Esophagus muscularis mucosa (tissue), 4 donors: ENCODE data around the gene NKAIN1. TPM values are rescaled to one million over a fixed set of nuclear protein-coding genes. Genes with fewer than 3 reads are reported as not detected.

ENCODE experiments used
- DNase-seq: peaks from one replicate; pipeline ENCODE4 v3.0.0-alpha.2; 2017; ENCODE audit errors: extremely low spot score
- H3K27ac ChIP-seq, 4 donors: fragments of 200-600 bp; sonication (generic); replicated peaks in 1 of 4; 1 replicate in 3 of 4; 2 replicates in 1 of 4; pipeline ENCODE4 v1.5.1; 2016 to 2019; ENCODE audit warnings: mild to moderate bottlenecking in 1 of 4
- H3K27me3 ChIP-seq, 4 donors: fragments of 200-600 bp; sonication (generic); one replicate each; pipeline versions ENCODE4 v1.5.1 to v1.6.0; 2016 to 2019
- H3K36me3 ChIP-seq, 4 donors: fragments of 200-600 bp; sonication (generic); one replicate each; pipeline ENCODE4 v1.5.1; 2016 to 2019
- H3K4me1 ChIP-seq, 4 donors: fragments of 200-600 bp; sonication (generic); one replicate each; pipeline ENCODE4 v1.5.1; 2016 to 2019
- H3K4me3 ChIP-seq, 4 donors: fragments of 200-600 bp; sonication (generic); 1 replicate in 2 of 4; 2 replicates in 2 of 4; pipeline ENCODE4 v1.5.1; 2016 to 2019; ENCODE audit warnings: mild to moderate bottlenecking in 4 of 4, moderate library complexity in 1 of 4
- H3K9me3 ChIP-seq, 4 donors: fragments of 200-600 bp; sonication (generic); 1 replicate in 3 of 4; 2 replicates in 1 of 4; pipeline ENCODE4 v1.5.1; 2016 to 2019
- EP300 ChIP-seq: sonication (generic); formaldehyde crosslinking; IDR thresholded peaks from one replicate; pipeline ENCODE4 v1.6.1; 2017; ENCODE audit warnings: antibody characterized with exemption
- POLR2A ChIP-seq: fragments of 450-650 bp; IDR thresholded peaks from one replicate; pipeline ENCODE4 v1.6.1; 2017; ENCODE audit warnings: antibody characterized with exemption, moderate library complexity, mild to moderate bottlenecking, low read depth
- POLR2AphosphoS5 ChIP-seq, 2 donors: sonication (generic); formaldehyde crosslinking; IDR thresholded peaks; one replicate each; pipeline ENCODE4 v1.6.1; 2017; ENCODE audit warnings: antibody characterized with exemption in 2 of 2
- WGBS: methylation state at CpG from one replicate; pipeline ENCODE4 v1.1.5; 2018; 5-methylcytosine and 5-hydroxymethylcytosine counted together
- intact Hi-C: fragments of 100-400 bp; cut with DNase I; formaldehyde crosslinking; loops from one replicate; pipeline ENCODE4 v1.15.1; 2023
- total RNA-seq, 4 donors: library from RNA; depleted of rRNA; stranded (reverse); fragments of >200 nt; gene quantifications; one replicate each; pipeline versions ENCODE4 v1.1.0 to v1.2.1, GENCODE V29; 2016
- TF ChIP-seq, protein P1 (sequence below), 3 experiments: fragments of 200-600 bp in 2 of 3; fragments of 450-650 bp in 1 of 3; sonication (generic) in 2 of 3; IDR thresholded peaks; one replicate each; pipeline ENCODE4 v1.5.1; 2017 to 2019; ENCODE audit warnings: antibody characterized with exemption in 3 of 3, mild to moderate bottlenecking in 2 of 3, moderate library complexity in 1 of 3

The NKAIN1 gene
- total RNA-seq, 4 donors from 2014 or later: not detected

DNA sequence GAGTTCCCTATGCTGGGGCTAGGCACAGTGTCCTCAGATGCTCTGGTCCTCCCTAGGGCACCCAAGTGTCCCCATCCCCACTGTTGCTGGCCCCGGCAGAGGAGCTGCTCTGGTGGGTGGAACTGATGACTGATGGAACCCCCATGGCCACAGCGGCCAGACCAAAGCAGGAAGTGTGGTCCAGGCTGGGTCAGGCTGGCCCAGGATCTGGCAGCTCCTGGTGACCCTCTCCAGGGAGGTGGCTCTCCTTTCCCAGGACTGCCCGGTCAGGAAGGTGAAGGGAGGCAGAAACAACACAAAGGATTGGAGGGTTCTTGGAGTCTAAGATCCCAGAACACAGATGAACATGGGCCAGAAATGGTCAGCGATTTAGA is 1.1 kb downstream of the NKAIN1 start:
- Histone ChIP-seq H3K27ac (no peak overlapping the region), H3K4me1 (peaks cover 2 to 18% (median 16%) of the 10 kb centered on the region in 4 donors), H3K27me3 (peaks cover 0 to 78% (median 27%) of the 10 kb centered on the region in 4 donors), H3K36me3 (no peaks in the 10 kb centered on the region), H3K9me3 (no peaks in the 10 kb centered on the region), H3K4me3 (no peak overlapping the region)
- no peak for TF ChIP-seq POLR2A
- TF ChIP-seq, protein P1, sequence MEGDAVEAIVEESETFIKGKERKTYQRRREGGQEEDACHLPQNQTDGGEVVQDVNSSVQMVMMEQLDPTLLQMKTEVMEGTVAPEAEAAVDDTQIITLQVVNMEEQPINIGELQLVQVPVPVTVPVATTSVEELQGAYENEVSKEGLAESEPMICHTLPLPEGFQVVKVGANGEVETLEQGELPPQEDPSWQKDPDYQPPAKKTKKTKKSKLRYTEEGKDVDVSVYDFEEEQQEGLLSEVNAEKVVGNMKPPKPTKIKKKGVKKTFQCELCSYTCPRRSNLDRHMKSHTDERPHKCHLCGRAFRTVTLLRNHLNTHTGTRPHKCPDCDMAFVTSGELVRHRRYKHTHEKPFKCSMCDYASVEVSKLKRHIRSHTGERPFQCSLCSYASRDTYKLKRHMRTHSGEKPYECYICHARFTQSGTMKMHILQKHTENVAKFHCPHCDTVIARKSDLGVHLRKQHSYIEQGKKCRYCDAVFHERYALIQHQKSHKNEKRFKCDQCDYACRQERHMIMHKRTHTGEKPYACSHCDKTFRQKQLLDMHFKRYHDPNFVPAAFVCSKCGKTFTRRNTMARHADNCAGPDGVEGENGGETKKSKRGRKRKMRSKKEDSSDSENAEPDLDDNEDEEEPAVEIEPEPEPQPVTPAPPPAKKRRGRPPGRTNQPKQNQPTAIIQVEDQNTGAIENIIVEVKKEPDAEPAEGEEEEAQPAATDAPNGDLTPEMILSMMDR (IDR thresholded peaks at IDR 0.05): no peak
- no peak for TF ChIP-seq EP300
- no peak for TF ChIP-seq POLR2AphosphoS5 (IDR thresholded peaks at IDR 0.05)
- no peak for DNase-seq
- intact Hi-C loops: no loop called here
- WGBS: 23% methylated on average over 2 of the region's 4 CpGs

DNA sequence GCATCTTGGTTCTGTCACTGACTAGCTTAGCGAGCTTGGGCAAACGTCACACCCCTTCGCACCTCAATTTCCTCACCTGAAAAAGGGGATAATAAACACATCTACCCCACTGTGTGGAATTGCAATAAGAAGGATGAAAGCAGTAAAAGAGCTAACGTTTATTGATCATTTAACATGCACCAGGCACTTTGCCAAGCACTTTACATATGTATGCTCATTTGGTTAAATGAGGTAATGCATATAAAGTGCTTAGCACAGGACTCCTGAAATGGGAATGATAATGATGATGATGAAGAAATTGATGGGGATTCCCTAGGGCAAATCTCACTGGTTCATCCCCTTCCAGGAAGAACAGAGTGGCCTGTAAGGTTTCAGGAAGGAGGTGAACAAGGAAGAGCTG is 4.8 kb downstream of the NKAIN1 start:
- no peaks in the 10 kb centered on the region for H3K9me3 ChIP-seq
- intact Hi-C loops: no loop called here
- H3K4me1 ChIP-seq: peaks cover 2 to 14% (median 13%) of the 10 kb centered on the region in 4 donors
- TF ChIP-seq EP300 (no peak), POLR2A (no peak), POLR2AphosphoS5 (IDR thresholded peaks at IDR 0.05) (no peak)
- TF ChIP-seq, protein P1 (IDR thresholded peaks at IDR 0.05): no peak
- H3K36me3 ChIP-seq: no peaks in the 10 kb centered on the region
- WGBS: 64% methylated on average over 4 of the region's 4 CpGs
- DNase-seq: no peak
- H3K27me3 ChIP-seq: peaks cover 0 to 66% (median 18%) of the 10 kb centered on the region in 4 donors
- H3K27ac ChIP-seq: no peak overlapping the region
- no peak overlapping the region for H3K4me3 ChIP-seq

DNA sequence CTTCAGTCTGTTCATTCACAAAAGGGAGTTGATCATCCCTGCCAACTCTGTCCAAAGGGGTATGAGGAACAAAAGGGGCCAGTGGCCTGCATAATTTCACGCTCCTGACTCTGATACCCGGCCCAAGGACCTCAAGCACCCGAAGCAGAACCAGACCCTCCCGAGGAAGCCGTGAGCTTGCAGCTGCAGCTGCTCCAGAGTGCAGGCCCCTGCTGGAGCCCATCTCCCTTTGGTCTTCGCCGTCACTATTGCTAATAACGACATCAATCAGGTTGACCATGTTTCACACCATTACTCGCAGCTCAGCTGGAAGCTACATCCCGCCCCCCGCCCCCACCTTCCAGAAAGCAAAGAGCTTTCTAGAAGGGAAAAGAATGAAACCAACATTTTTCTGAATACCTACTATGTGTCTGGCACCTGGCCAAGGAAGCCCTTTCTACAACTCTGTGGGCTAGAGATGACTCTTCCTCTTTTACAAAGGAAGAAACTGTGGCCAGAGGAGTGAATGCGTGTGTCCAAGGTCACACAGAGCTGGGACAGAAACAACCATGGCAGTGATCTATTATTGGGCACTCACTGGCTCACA is 5.5 kb downstream of the NKAIN1 start:
- peaks cover 0 to 59% (median 15%) of the 10 kb centered on the region in 4 donors for H3K27me3 ChIP-seq

DNA sequence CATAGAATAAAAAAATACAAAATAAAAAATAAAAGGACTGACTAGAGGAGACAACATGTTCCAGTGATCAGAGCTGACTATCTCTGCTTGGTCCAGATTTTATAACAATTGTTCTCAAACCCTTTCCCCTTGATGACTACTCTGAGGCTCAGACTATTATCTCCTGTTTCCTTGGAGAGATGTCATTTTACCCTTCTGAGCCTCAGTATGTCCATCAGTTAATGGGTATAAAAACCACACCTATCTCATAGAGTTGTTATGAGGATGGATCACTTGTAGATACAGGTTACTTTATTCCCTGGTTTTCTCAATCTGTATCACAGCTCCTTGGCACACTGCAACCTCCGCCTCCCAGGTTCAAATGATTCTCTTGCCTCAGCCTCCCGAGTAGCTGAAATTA is 7.0 kb downstream of the NKAIN1 start:
- Histone ChIP-seq H3K27me3 (peaks cover 0 to 44% (median 4%) of the 10 kb centered on the region in 4 donors), H3K9me3 (no peaks in the 10 kb centered on the region), H3K27ac (no peak overlapping the region), H3K36me3 (no peaks in the 10 kb centered on the region), H3K4me1 (no peaks in the 10 kb centered on the region), H3K4me3 (no peak overlapping the region)
- WGBS: 97% methylated on average over 2 of the region's 2 CpGs
- intact Hi-C loops: no loop called here
- no peak for DNase-seq
- TF ChIP-seq, protein P1 (IDR thresholded peaks at IDR 0.05): no peak
- TF ChIP-seq POLR2AphosphoS5 (IDR thresholded peaks at IDR 0.05): no peak
- no peak for TF ChIP-seq POLR2A
- TF ChIP-seq EP300: no peak

More for the DNA sequence above, 5.5 kb downstream of the NKAIN1 start:
- no peak overlapping the region for H3K27ac ChIP-seq
- 62% methylated on average over 12 of the region's 12 CpGs for WGBS
- H3K9me3 ChIP-seq: no peaks in the 10 kb centered on the region
- H3K4me1 ChIP-seq: peaks cover 0 to 8% (median 7%) of the 10 kb centered on the region in 4 donors
- no peak overlapping the region for H3K4me3 ChIP-seq
- intact Hi-C loops: no loop called here
- H3K36me3 ChIP-seq: no peaks in the 10 kb centered on the region
- TF ChIP-seq, protein P1 (IDR thresholded peaks at IDR 0.05): no peak
- TF ChIP-seq EP300 (no peak), POLR2A (no peak), POLR2AphosphoS5 (IDR thresholded peaks at IDR 0.05) (no peak)
- DNase-seq: no peak

DNA sequence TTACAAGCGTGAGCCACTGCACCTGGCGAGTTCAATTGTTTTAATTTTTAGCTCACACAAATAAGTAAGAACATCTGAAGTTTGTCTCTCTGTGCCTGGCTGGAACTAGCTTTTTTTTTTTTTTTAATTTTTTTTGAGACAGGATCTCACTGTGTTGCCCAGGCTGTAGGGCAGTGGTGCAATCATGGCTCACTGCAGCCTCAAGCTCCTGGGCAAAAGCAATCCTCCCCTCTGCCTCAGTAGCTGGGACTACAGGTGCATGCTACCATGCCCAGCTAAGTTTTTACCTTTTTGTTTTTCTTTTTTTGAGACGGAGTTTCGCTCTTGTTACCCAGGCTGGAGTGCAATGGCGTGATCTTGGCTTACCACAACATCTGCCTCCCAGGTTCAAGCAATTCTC is 7.9 kb downstream of the NKAIN1 start:
- no peak for TF ChIP-seq EP300
- no peak for DNase-seq
- no peaks in the 10 kb centered on the region for H3K9me3 ChIP-seq
- H3K4me3 ChIP-seq: no peak overlapping the region
- H3K27ac ChIP-seq: no peak overlapping the region
- intact Hi-C loops: no loop called here
- no peaks in the 10 kb centered on the region for H3K36me3 ChIP-seq
- H3K27me3 ChIP-seq: peaks cover 0 to 35% (median 3%) of the 10 kb centered on the region in 4 donors
- WGBS: 93% methylated on average over 5 of the region's 5 CpGs
- no peaks in the 10 kb centered on the region for H3K4me1 ChIP-seq
